ENCODE measurements around the gene ONECUT2.

DNA sequence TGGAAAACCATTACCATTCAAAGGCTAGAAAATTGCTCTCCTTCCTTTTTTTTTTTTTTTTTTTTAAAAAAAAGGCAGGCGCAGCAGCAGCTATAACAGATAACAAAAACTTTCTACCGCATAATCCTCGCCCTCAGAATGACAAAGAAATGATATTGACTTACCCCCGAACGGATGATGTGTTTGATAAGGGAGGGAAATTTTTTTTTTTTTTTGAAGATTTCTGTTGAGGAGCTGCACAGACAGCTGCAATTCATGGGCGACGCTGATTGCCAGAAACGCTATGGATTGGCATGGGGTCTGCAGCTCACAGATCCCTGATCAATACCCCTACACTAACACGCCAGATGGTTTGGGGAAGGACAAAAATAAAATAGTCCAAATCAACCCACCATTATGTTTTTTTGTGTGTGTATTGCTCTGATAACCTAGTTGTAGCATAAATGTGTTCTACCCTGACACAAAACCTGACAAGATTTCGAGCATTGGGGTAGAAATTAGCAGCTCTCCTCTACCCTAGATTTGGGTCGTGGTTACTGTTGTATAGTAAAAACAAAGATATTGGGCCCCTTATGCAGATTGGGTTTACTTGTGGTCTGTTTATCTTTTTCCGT is 3.6 kb upstream of the ONECUT2 start:
- TF ChIP-seq EZH2 (IDR thresholded peaks at IDR 0.05; ENCODE audit: borderline replicate concordance, low read depth, low read length, severe bottlenecking) (no peak), CTCF (IDR thresholded peaks at IDR 0.05; ENCODE audit: borderline replicate concordance, extremely low read depth, low read length, poor library complexity, severe bottlenecking) (no peak)

All from DND-41 (cell line).